Cardiac muscle cell (in vitro differentiated cells and primary cell): Measurements from ENCODE around the gene RAB9B. TPM values are rescaled to one million over a fixed set of nuclear protein-coding genes. Genes with fewer than 3 reads are reported as not detected.
A peak's percentile ranks its signal among the peaks of the same experiment; 100 is the strongest.

ENCODE experiments used
- DNase-seq, 2 donors: peaks; one replicate each; pipeline versions ENCODE4 v3.0.0 to v3.0.0-alpha.2; 2010 to 2017; ENCODE audit warnings: low read depth in 1 of 2, low spot score in 1 of 2
- H3K27ac ChIP-seq: fragments of 200-600 bp; sonication (generic); 2 replicates; pipeline ENCODE4 v1.5.1; 2016
- H3K27me3 ChIP-seq: fragments of 200-600 bp; sonication (generic); 2 replicates; pipeline ENCODE4 v1.6.0; 2016; ENCODE audit warnings: control low read depth
- H3K36me3 ChIP-seq: fragments of 200-600 bp; sonication (generic); 2 replicates; pipeline ENCODE4 v1.5.1; 2016; ENCODE audit warnings: control low read depth
- H3K4me1 ChIP-seq: fragments of 200-600 bp; sonication (generic); 2 replicates; pipeline ENCODE4 v1.8.1; 2017; ENCODE audit warnings: low read depth, mild to moderate bottlenecking, mixed run types
- H3K4me3 ChIP-seq: fragments of 200-600 bp; sonication (generic); 2 replicates; pipeline ENCODE4 v1.5.1; 2016; ENCODE audit warnings: mild to moderate bottlenecking
- H3K9me3 ChIP-seq: fragments of 200-600 bp; sonication (generic); 2 replicates; pipeline ENCODE4 v1.5.1; 2017; ENCODE audit warnings: low read depth, mild to moderate bottlenecking, control low read depth
- CTCF ChIP-seq: IDR thresholded peaks from 2 replicates; pipeline ENCODE4 v1.5.1; 2012; ENCODE audit warnings: low read depth, mild to moderate bottlenecking, low read length
- polyA plus RNA-seq: library from polyadenylated mRNA; unstranded; fragments of >200 nt; fragmentation: Nextera tagmentation; extraction: Ambion mirVana; gene quantifications from 2 replicates; pipeline ENCODE4 v1.2.1, GENCODE V29; 2016
- total RNA-seq: library from RNA; depleted of rRNA; stranded (reverse); fragments of >200 nt; gene quantifications from 2 replicates; pipeline ENCODE4 v1.2.3, GENCODE V29; 2016

RAB9B gene
- total and polyA plus RNA-seq, 2 experiments from 2014 or later = 3.4 to 6.6 TPM

GRCh38 chrX:103794119-103794518, 37.9 kb downstream of the RAB9B start:
- H3K4me1 ChIP-seq = no peaks in the 10 kb centered on the region
- no peak overlapping the region for H3K27ac ChIP-seq
- no peak for TF ChIP-seq CTCF
- DNase-seq = no peak
- H3K36me3 ChIP-seq = no peaks in the 10 kb centered on the region
- no peak overlapping the region for H3K4me3 ChIP-seq
- H3K9me3 ChIP-seq = no peaks in the 10 kb centered on the region
- H3K27me3 ChIP-seq = no peaks in the 10 kb centered on the region

DNA sequence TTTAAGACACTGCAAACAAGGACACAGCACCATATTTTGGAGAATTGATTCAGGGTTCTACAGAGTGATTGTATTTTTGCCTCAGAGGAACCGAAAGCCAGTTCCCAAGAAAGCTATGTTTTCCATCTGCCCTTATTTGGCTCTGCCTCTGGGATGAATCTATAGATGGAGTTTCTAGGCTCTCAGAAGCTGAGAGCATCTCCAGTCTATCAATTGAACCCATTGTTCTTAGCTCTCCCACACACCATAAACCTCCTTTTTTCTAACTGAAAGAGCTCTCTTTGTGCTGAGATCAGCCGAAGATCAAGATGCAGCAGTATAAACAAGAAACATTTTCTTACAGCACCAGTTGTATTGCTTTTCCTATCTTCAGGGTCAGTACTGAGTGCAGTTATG, 38.5 kb downstream of the RAB9B start:
- no peaks in the 10 kb centered on the region for H3K9me3 ChIP-seq
- H3K4me3 ChIP-seq = no peak overlapping the region
- no peaks in the 10 kb centered on the region for H3K36me3 ChIP-seq
- DNase-seq = peak in 1 of 2 donors; percentile 44
- H3K27me3 ChIP-seq = no peaks in the 10 kb centered on the region
- H3K4me1 ChIP-seq = no peaks in the 10 kb centered on the region
- no peak overlapping the region for H3K27ac ChIP-seq
- TF ChIP-seq CTCF = no peak

DNA sequence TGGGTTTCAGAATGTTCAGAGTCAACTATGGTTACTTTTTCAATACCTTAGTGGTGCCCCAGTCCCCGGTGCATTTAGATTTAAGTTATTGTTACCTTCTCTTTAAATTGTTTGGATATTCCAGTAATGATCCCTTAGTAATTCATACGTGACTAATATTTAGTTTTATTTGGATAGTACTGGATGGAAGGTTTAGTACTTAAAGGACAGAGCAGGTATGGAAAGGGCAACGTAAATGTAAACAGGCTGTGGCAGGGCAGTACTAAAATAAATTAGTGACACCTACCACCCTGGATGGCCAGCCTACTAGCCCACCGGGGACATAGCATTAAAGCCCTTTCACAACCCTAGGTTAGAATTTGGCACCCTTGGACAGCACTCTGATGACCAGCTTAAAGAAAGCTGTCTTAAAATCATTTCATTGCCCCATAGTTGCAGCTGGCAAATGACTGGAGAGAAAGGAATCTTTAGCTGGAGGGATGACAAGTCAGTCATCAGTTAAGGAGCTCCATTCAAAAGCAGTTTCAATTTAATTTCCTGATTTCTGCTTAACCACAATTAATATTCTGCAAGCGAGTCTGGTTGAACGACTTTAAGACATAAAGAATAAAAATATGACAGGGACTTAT, 39.0 kb downstream of the RAB9B start:
- no peaks in the 10 kb centered on the region for H3K9me3 ChIP-seq
- H3K27ac ChIP-seq = no peak overlapping the region
- no peaks in the 10 kb centered on the region for H3K4me1 ChIP-seq
- no peak overlapping the region for H3K4me3 ChIP-seq
- no peaks in the 10 kb centered on the region for H3K36me3 ChIP-seq
- TF ChIP-seq CTCF = no peak
- no peaks in the 10 kb centered on the region for H3K27me3 ChIP-seq
- peak in 1 of 2 donors; percentile 81 for DNase-seq

- DNase-seq = peak in 1 of 2 donors; percentile 21
- no peaks in the 10 kb centered on the region for H3K27me3 ChIP-seq
- H3K27ac ChIP-seq = no peak overlapping the region
- H3K4me3 ChIP-seq = no peak overlapping the region
- H3K4me1 ChIP-seq = no peaks in the 10 kb centered on the region
- H3K9me3 ChIP-seq = no peaks in the 10 kb centered on the region
- H3K36me3 ChIP-seq = no peaks in the 10 kb centered on the region
- no peak for TF ChIP-seq CTCF
Measured at GRCh38 chrX:103791826-103792485, 40.1 kb downstream of the RAB9B start.

DNA sequence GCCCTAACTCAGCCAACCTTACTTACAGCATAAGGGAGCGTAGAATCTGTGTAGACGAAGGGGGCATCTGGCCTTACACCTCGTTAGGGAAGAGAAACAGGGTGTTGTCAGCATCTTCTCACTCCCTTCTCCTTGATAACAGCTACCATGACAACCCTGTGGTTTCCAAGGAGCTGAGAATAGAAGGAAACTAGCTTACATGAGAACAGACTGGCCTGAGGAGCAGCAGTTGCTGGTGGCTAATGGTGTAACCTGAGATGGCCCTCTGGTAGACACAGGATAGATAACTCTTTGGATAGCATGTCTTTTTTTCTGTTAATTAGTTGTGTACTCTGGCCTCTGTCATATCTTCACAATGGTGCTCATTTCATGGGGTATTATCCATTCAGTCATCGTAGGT, 40.8 kb downstream of the RAB9B start:
- H3K36me3 ChIP-seq = no peaks in the 10 kb centered on the region
- DNase-seq = no peak

More for the DNA sequence above, 40.8 kb downstream of the RAB9B start:
- no peaks in the 10 kb centered on the region for H3K4me1 ChIP-seq
- H3K4me3 ChIP-seq = no peak overlapping the region
- H3K27me3 ChIP-seq = no peaks in the 10 kb centered on the region
- no peak overlapping the region for H3K27ac ChIP-seq
- TF ChIP-seq CTCF = no peak
- no peaks in the 10 kb centered on the region for H3K9me3 ChIP-seq
